Mucosa of descending colon (tissue), 3 donors: ENCODE measurements around the gene RUSC2. TPM values are rescaled to one million over a fixed set of nuclear protein-coding genes. Genes with fewer than 3 reads are reported as not detected.
A peak's percentile ranks its signal among the peaks of the same experiment; 100 is the strongest.
"Not testable (repeated sequence)": the region's sequence is repeated elsewhere in the genome, so short reads cannot be mapped to it uniquely, and the experiment has no call there.

Experiments used
- ATAC-seq: fragments of 200-7000 bp; cut with Tn5 transposase; one replicate; pipeline ENCODE4 v1.9.1; 2020; ENCODE audit warnings: mild to moderate bottlenecking, moderate library complexity
- DNase-seq, 3 donors: peaks; one replicate each; pipeline ENCODE4 v3.0.0-alpha.2; 2020
- H3K36me3 ChIP-seq: fragments of 200-600 bp; one replicate; pipeline ENCODE4 v1.8.0; 2021; ENCODE audit warnings: low read depth, mild to moderate bottlenecking
- H3K4me1 ChIP-seq: fragments of 200-600 bp; one replicate; pipeline ENCODE4 v1.8.0; 2021; ENCODE audit warnings: low read depth, mild to moderate bottlenecking
- H3K4me3 ChIP-seq: fragments of 200-600 bp; one replicate; pipeline ENCODE4 v1.8.0; 2021; ENCODE audit warnings: mild to moderate bottlenecking
- H3K9me3 ChIP-seq: fragments of 200-600 bp; one replicate; pipeline ENCODE4 v1.8.0; 2021; ENCODE audit warnings: mild to moderate bottlenecking
- CTCF ChIP-seq: fragments of 200-600 bp; IDR thresholded peaks from one replicate; pipeline ENCODE4 v1.8.0; 2022; ENCODE audit warnings: antibody characterized with exemption, mild to moderate bottlenecking
- intact Hi-C, 2 donors: fragments of 100-400 bp; cut with DNase I in 1 of 2; cut with micrococcal nuclease in 1 of 2; formaldehyde crosslinking; loops; one replicate each; pipeline versions ENCODE4 v1.11.0 to v1.11.1; 2022; cut with DNase I, micrococcal nuclease
- total RNA-seq, 3 donors: library from RNA; stranded (reverse); fragmentation: NEBNext Ultra II Directional in 2 of 3; extraction: Animal tissue kit (Norgen Biotek cat#: 25700) in 2 of 3; gene quantifications; one replicate each; pipeline versions ENCODE4 v1.2.1 to v1.2.4, GENCODE V29; 2021 to 2023
- donor health status: DM: no; HTN: no; CAD: no; lungs with moderate emphysema.
- donor health status: DM: no; HTN: no; CAD: no.
- donor health status: DM: no; HTN: yes; CAD: no.

The RUSC2 gene
- total RNA-seq, 3 donors from 2014 or later: 1.6 to 60.5 (median 6.6) TPM

- no peak for TF ChIP-seq CTCF
- no peaks in the 10 kb centered on the region for H3K36me3 ChIP-seq
- H3K4me1 ChIP-seq: no peaks in the 10 kb centered on the region
- no peak overlapping the region for H3K4me3 ChIP-seq
- DNase-seq (no peak), ATAC-seq (no peak)
- intact Hi-C loops: loop anchor here (5.0 kb wide), 1 partner anchor 65 kb away; no protein-coding TSS in a partner anchor
- no peaks in the 10 kb centered on the region for H3K9me3 ChIP-seq
Observed at GRCh38 chr9:35487081-35487480, 2.8 kb upstream of the RUSC2 start.

- no peak for DNase-seq
- H3K4me3 ChIP-seq: no peak overlapping the region
- ATAC-seq: no peak
- no peaks in the 10 kb centered on the region for H3K9me3 ChIP-seq
- no peaks in the 10 kb centered on the region for H3K36me3 ChIP-seq
- no peak for TF ChIP-seq CTCF
- intact Hi-C loops: loop anchor here (5.0 kb wide), 1 partner anchor 64 kb away; no protein-coding TSS in a partner anchor
- no peaks in the 10 kb centered on the region for H3K4me1 ChIP-seq
Observed at GRCh38 chr9:35488021-35488420, 1.9 kb upstream of the RUSC2 start.

GRCh38 chr9:35488566-35489312, 1.2 kb upstream of the RUSC2 start:
- ATAC-seq: no peak

DNA sequence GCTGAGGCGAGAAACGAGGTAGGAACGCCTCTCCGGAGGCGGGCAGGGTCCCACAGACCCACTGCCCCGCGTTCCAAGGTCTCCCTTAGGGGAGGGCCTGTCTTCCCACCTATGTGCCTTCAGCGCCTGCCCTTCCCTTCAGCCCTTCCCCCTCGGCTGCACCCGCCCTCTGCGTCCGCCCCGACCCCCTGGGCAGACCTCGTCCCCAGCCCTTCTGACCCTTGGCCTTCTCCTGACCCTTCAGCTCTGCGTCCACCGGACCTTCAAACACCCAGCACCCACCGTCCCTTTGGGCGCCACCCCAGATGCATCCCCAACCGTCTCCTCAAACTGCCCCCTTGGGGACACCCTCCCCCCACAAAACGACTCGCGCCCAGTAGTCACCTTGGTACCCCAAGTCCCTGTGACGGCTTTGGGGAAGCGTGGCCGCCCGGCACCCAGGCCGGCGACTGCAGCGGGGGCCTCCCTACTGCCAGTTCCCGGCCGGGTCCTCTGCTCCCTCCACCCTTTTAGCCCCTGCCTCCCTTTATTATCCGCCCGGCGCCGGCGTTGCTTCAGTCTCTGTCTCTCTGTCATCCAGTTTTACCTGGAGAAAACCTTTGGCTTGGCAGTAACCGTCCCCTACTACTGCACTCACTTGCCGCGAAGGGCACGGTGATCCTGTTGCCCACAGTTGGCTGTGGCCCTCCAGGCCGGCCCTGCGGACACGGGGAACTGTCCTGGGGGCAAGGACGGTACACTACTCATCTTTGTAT, 421 bp downstream of the RUSC2 start:
- DNase-seq (peak in 2 of 3 donors; percentile 34 to 63), ATAC-seq (no peak)
- intact Hi-C loops: no loop called here
- Histone ChIP-seq H3K9me3 (no peaks in the 10 kb centered on the region), H3K4me3 (peak overlapping the region; percentile 21), H3K36me3 (no peaks in the 10 kb centered on the region), H3K4me1 (no peaks in the 10 kb centered on the region)
- no peak for TF ChIP-seq CTCF

More at GRCh38 chr9:35488566-35489312, 1.2 kb upstream of the RUSC2 start:
- Histone ChIP-seq H3K4me3 (no peak overlapping the region), H3K36me3 (no peaks in the 10 kb centered on the region), H3K4me1 (no peaks in the 10 kb centered on the region), H3K9me3 (no peaks in the 10 kb centered on the region)
- no peak for DNase-seq
- TF ChIP-seq CTCF: no peak
- intact Hi-C loops: loop anchor here (5.0 kb wide), 1 partner anchor 64 kb away; no protein-coding TSS in a partner anchor

DNA sequence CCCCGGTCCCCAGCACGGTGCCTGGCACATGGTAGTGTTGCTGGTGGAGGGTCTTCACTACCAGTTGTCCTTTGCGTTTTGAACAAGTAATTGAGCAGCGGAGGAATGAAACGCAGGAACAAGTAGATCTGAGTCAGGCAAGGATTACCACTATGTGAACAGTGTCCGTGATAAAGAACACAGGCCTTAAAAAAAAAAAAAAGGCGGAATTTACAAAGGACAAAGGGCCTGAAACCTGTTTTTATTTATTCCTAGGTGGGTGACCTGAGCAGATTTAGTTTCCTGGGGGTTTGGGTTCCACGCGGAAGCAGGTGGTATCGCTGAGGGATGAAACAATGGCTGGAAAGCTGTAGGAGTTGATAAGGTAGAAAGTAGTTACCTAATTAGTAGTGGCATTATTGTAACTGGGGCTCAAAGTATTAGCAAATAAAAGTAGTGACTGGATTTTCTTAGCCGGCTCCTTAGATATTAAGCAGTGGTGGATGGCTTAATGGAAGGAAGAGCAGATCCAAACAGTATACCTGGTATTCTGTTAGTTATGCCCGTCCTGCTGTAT, 1.1 kb downstream of the RUSC2 start:
- Histone ChIP-seq H3K36me3 (no peaks in the 10 kb centered on the region), H3K4me1 (no peaks in the 10 kb centered on the region), H3K4me3 (no peak overlapping the region), H3K9me3 (no peaks in the 10 kb centered on the region)
- TF ChIP-seq CTCF: no peak
- ATAC-seq (no peak), DNase-seq (no peak)
- intact Hi-C loops: no loop called here

GRCh38 chr9:35493119-35493518, 3.2 kb downstream of the RUSC2 start:
- intact Hi-C loops, DNase-seq, H3K36me3 ChIP-seq, H3K9me3 ChIP-seq, H3K4me3 ChIP-seq, H3K4me1 ChIP-seq, ATAC-seq: not testable (repeated sequence)
